ENCODE measurements around the gene GNB5.

Gene GNB5

GRCh38 chr15:52193791-52194190, 2.6 kb upstream of the GNB5 start:
- TF ChIP-seq CTCF (conservative IDR thresholded peaks at IDR 0.05) (no peak), ZFX (IDR thresholded peaks at IDR 0.05) (no peak)
- no peak overlapping the region for H3K27ac ChIP-seq

DNA sequence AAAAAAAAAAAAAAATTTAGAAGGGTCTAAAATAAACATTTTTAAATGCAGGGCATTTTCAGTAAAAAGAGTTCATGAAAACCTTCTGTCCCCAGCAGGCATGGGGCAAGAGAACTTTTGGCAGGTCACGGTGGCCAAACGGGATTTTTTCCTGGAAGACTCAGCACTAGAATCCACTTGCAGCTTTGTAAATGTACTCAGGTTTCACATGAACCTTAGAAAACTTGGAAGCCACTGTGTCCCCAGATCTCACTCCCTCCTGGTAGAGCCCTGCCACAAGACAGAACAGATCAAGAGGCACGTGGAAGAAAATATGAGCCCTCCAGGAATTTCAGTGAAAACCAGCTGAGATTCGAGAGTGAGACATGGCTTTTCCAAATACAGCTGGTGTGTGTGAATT, 2.1 kb upstream of the GNB5 start:
- no peak overlapping the region for H3K27ac ChIP-seq
- no peak for TF ChIP-seq ZFX (IDR thresholded peaks at IDR 0.05)
- no peak for TF ChIP-seq CTCF (conservative IDR thresholded peaks at IDR 0.05)

- TF ChIP-seq CTCF (conservative IDR thresholded peaks at IDR 0.05) (no peak), ZFX (IDR thresholded peaks at IDR 0.05) (no peak)
Observed at GRCh38 chr15:52186651-52187486, 4.3 kb downstream of the GNB5 start.

DNA sequence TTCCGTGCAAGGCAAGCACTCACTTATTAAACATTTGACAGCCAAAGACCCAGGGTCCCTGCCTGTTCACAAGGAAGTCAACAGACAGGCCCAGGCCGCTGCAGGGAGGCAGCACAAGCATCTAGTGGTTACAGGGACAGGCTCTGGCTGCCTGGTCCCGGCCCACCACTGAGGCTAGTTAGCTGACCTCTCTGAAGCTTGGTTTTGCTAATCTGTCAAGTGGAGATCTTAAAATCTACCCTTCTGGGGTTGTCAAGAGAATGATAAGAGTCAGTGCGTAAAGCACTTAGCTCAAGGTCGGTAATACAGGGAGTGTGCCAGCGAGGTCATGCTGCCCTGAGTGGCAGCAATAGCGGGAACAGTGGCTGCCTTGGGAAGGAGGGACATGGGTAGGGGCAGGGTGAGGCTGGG, 6.0 kb downstream of the GNB5 start:
- TF ChIP-seq CTCF (conservative IDR thresholded peaks at IDR 0.05), result no peak
- no peak for TF ChIP-seq ZFX (IDR thresholded peaks at IDR 0.05)
- no peak overlapping the region for H3K27ac ChIP-seq

More at GRCh38 chr15:52186651-52187486, 4.3 kb downstream of the GNB5 start:
- H3K27ac ChIP-seq, result no peak overlapping the region

- no peak for TF ChIP-seq ZFX (IDR thresholded peaks at IDR 0.05)
- no peak for TF ChIP-seq CTCF (conservative IDR thresholded peaks at IDR 0.05)
- H3K27ac ChIP-seq, result no peak overlapping the region
Observed at GRCh38 chr15:52184721-52185120, 6.5 kb downstream of the GNB5 start.

- TF ChIP-seq ZFX (IDR thresholded peaks at IDR 0.05), result no peak
- peak; percentile 75 for TF ChIP-seq CTCF (conservative IDR thresholded peaks at IDR 0.05)
- no peak overlapping the region for H3K27ac ChIP-seq
Observed at GRCh38 chr15:52183562-52184173, 7.5 kb downstream of the GNB5 start.
